K562 (cell line): ENCODE data around the gene RAD54L. TPM values are rescaled to one million over a fixed set of nuclear protein-coding genes. Genes with fewer than 3 reads are reported as not detected.
A peak's percentile ranks its signal among the peaks of the same experiment; 100 is the strongest.

ENCODE experiments used
- BMI1 ChIP-seq: fragments of 150-350 bp; IDR thresholded peaks from 2 replicates; pipeline ENCODE4 v1.6.1; 2014; ENCODE audit warnings: low read length
- BRD4 ChIP-seq: fragments of 200-600 bp; sonication (generic); IDR thresholded peaks from 2 replicates; pipeline ENCODE4 v1.6.1; 2017; ENCODE audit warnings: inconsistent platforms
- DPF2 ChIP-seq: fragments of 450-650 bp; IDR thresholded peaks from 2 replicates; pipeline ENCODE4 v1.6.1; 2016
- E2F5 ChIP-seq: sonication (generic); formaldehyde crosslinking; IDR thresholded peaks from 2 replicates; pipeline ENCODE4 v1.8.0; 2022; ENCODE audit warnings: mild to moderate bottlenecking, missing genetic modification reagents
- HDAC8 ChIP-seq: fragments of 450-650 bp; IDR thresholded peaks from 2 replicates; pipeline ENCODE4 v1.6.1; 2016; ENCODE audit warnings: mild to moderate bottlenecking, missing genetic modification characterization, moderate library complexity, missing compliant biosample characterization
- HMG20B ChIP-seq: fragments of 250-450 bp; sonication (Bioruptor Pico); IDR thresholded peaks from 2 replicates; pipeline ENCODE4 v1.5.0; 2021; ENCODE audit warnings: mild to moderate bottlenecking
- HMGXB4 ChIP-seq: sonication (generic); formaldehyde crosslinking; IDR thresholded peaks from 2 replicates; pipeline ENCODE4 v1.8.1; 2023; ENCODE audit warnings: mild to moderate bottlenecking, missing genetic modification reagents
- HNRNPK ChIP-seq: fragments of 200-400 bp; formaldehyde crosslinking; IDR thresholded peaks from one replicate; pipeline ENCODE4 v1.6.1; 2018; ENCODE audit warnings: mild to moderate bottlenecking, low read depth, low read length; ENCODE audit not compliant: poor library complexity, severe bottlenecking
- POLR2B ChIP-seq: fragments of 450-650 bp; IDR thresholded peaks from 2 replicates; pipeline ENCODE4 v1.6.1; 2018; ENCODE audit warnings: low read depth; ENCODE audit not compliant: partially characterized antibody
- RBFOX2 ChIP-seq: fragments of 200-400 bp; formaldehyde crosslinking; IDR thresholded peaks from 2 replicates; pipeline ENCODE4 v1.6.1; 2017; ENCODE audit warnings: low read depth, mild to moderate bottlenecking, low read length, moderate library complexity
- RFX7 ChIP-seq: fragments of 250-450 bp; sonication (Bioruptor Pico); IDR thresholded peaks from 2 replicates; pipeline ENCODE4 v1.5.1; 2021; ENCODE audit warnings: mild to moderate bottlenecking
- SMAD2 ChIP-seq: fragments of 150-350 bp; IDR thresholded peaks from 2 replicates; pipeline ENCODE4 v1.6.1; 2014; ENCODE audit warnings: low read depth, mild to moderate bottlenecking, low read length
- SNRNP70 ChIP-seq: fragments of 200-400 bp; formaldehyde crosslinking; optimal IDR thresholded peaks from 2 replicates; pipeline ENCODE3; 2017; ENCODE audit warnings: low read depth, low read length
- SREBF1 ChIP-seq: fragments of 150-350 bp; IDR thresholded peaks from 2 replicates; pipeline ENCODE4 v1.6.1; 2014; ENCODE audit warnings: antibody characterized with exemption, low read depth, low read length, borderline replicate concordance
- TCF7L2 ChIP-seq: fragments of 150-350 bp; IDR thresholded peaks from 2 replicates; pipeline ENCODE4 v1.6.1; 2016; ENCODE audit warnings: low read depth, mild to moderate bottlenecking, low read length, moderate library complexity
- TEAD1 ChIP-seq, 2 experiments: fragments of 450-650 bp in 1 of 2; sonication (generic) in 1 of 2; formaldehyde crosslinking; IDR thresholded peaks; 2 replicates each; pipeline versions ENCODE4 v1.4.0 to v1.8.0; 2020 to 2022; ENCODE audit warnings: mild to moderate bottlenecking in 2 of 2, missing genetic modification reagents in 1 of 2
- THRA ChIP-seq: fragments of 450-650 bp; IDR thresholded peaks from 2 replicates; pipeline ENCODE4 v1.6.1; 2017; ENCODE audit warnings: mild to moderate bottlenecking, moderate library complexity
- UBTF ChIP-seq, 2 experiments: IDR thresholded peaks; 2 replicates each; pipeline ENCODE4 v1.6.1; 2012; ENCODE audit warnings: improper control_type of control experiment in 2 of 2, low read depth in 2 of 2, low read length in 2 of 2, borderline replicate concordance in 1 of 2
- ZKSCAN1 ChIP-seq: fragments of 150-350 bp; IDR thresholded peaks from 2 replicates; pipeline ENCODE4 v1.6.1; 2016; ENCODE audit warnings: low read depth, low read length
- ZNF384 ChIP-seq: IDR thresholded peaks from 2 replicates; pipeline ENCODE4 v1.6.1; 2012; ENCODE audit warnings: low read depth, low read length, improper control_type of control experiment
- ZNF41 ChIP-seq: fragments of 250-450 bp; sonication (Bioruptor Pico); conservative IDR thresholded peaks from 2 replicates; pipeline ENCODE4 v1.4.0; 2020; ENCODE audit warnings: mild to moderate bottlenecking
- ZNF766 ChIP-seq: fragments of 200-800 bp; sonication (Bioruptor generic); conservative IDR thresholded peaks from 2 replicates; pipeline ENCODE4 v1.6.1; 2016; ENCODE audit warnings: missing genetic modification characterization, missing compliant biosample characterization
- polyA plus RNA-seq, 8 experiments: library from polyadenylated mRNA; depleted of rRNA in 4 of 8; stranded (reverse) in 5 of 8; unstranded in 3 of 8; fragments of >200 nt; fragmentation: Nextera tagmentation in 2 of 8; fragmentation: Illumina TruSeq in 1 of 8; extraction: Ambion mirVana in 2 of 8; extraction: Trizol in 1 of 8; gene quantifications; 2 replicates each; pipeline versions ENCODE4 v1.2.1 to v1.2.3, GENCODE V29; 2011 to 2014; ENCODE audit warnings: inconsistent platforms in 1 of 8, missing spikeins in 1 of 8
- total RNA-seq, 7 experiments: library from RNA; depleted of rRNA in 6 of 7; stranded (reverse); fragments of >200 nt in 6 of 7; fragmentation: Illumina TruSeq in 2 of 7; extraction: Trizol in 2 of 7; gene quantifications; 2 replicates each; pipeline versions ENCODE4 v1.2.1 to v1.2.3, GENCODE V29; 2011 to 2021; ENCODE audit warnings: low replicate concordance in 1 of 7

RAD54L gene
- total and polyA plus RNA-seq, 9 of the 15 experiments (the other 6 are each of a cell fraction or from before 2014, with no cell fraction given) = 17.9 to 92.3 (median 37.5) TPM

GRCh38 chr1:46303038-46303871, 55.7 kb downstream of the RAD54L start, which contains the start of the genes LRRC41 and UQCRH (continued):
- TF ChIP-seq RFX7 = no peak
- no peak; the same call in 1 of the 2 replicates for TF ChIP-seq ZNF41 (CRISPR knock-in tag)
- TF ChIP-seq SMAD2 = no peak
- no peak; the same call in 1 of the 2 replicates for TF ChIP-seq ZKSCAN1
- peak; percentile 93 for TF ChIP-seq HDAC8 (tag)
- peak; percentile 17; the same call in 1 of the 2 replicates for TF ChIP-seq DPF2
- TF ChIP-seq E2F5 = no peak; the same call in 1 of the 2 replicates
- TF ChIP-seq POLR2B = peak; percentile 97
- peak; percentile 63 to 70; a peak in 3 of 4 replicates for TF ChIP-seq TEAD1 (CRISPR knock-in tag; IDR thresholded peaks at IDR 0.05)
- TF ChIP-seq UBTF (IDR thresholded peaks at IDR 0.05; ENCODE audit: borderline replicate concordance in 1 of 2, low read depth in 2 of 2, low read length in 2 of 2) = peak in 1 of 2 experiments; percentile 93; a peak in 2 of 4 replicates
- TF ChIP-seq BMI1 = no peak
- peak; percentile 66 for TF ChIP-seq HNRNPK
- peak; percentile 95 for TF ChIP-seq TCF7L2
- peak; percentile 92 for TF ChIP-seq RBFOX2
- peak; percentile 73 for TF ChIP-seq BRD4
- TF ChIP-seq HMGXB4 (CRISPR knock-in tag) = peak; percentile 70; the same call in 1 of the 2 replicates
- TF ChIP-seq ZNF766 (CRISPR knock-in tag) = peak; percentile 96
- TF ChIP-seq SREBF1 = peak; percentile 73; the same call in 1 of the 2 replicates
- no peak for TF ChIP-seq SNRNP70
- peak; percentile 40; the same call in 1 of the 2 replicates for TF ChIP-seq ZNF384
- no peak for TF ChIP-seq HMG20B (CRISPR knock-in tag)
- no peak for TF ChIP-seq THRA
